Testis (tissue), 3 donors: ENCODE results near the gene CD44. TPM values are rescaled to one million over a fixed set of nuclear protein-coding genes. Genes with fewer than 3 reads are reported as not detected.

ENCODE experiments used
- polyA plus RNA-seq: library from polyadenylated mRNA; stranded (reverse); fragments of 350-450 nt; fragmentation: Illumina TruSeq; extraction: RNeasy Lipid Tissue Mini Kit (QIAGEN cat#74804); gene quantifications from one replicate; pipeline ENCODE4 v1.2.3, GENCODE V29; 2014; ENCODE audit warnings: low read depth, low replicate concordance; ENCODE audit not compliant: insufficient read depth
- total RNA-seq, 2 donors: library from RNA; depleted of rRNA; stranded (reverse); fragments of >200 nt; gene quantifications; one replicate each; pipeline ENCODE4 v1.2.3, GENCODE V29; 2016

Gene CD44
- total and polyA plus RNA-seq, 3 donors from 2014 or later, result 4.0 to 44.5 (median 13.4) TPM

Other genes starting within 250 kb of the CD44 start
- gene APIP, start 222.8 kb upstream of the CD44 start, total RNA-seq, result 10 to 100 TPM; 20.2 to 28.9 TPM
- gene APIP, start 222.8 kb upstream of the CD44 start, polyA plus RNA-seq, result 27.7 TPM
- 10 to 100 TPM; 53.5 to 54.2 TPM for gene PDHX, start 222.6 kb upstream of the CD44 start, total RNA-seq
- 47.9 TPM for gene PDHX, start 222.6 kb upstream of the CD44 start, polyA plus RNA-seq